Measurements from ENCODE around the gene SETD2. TPM values are rescaled to one million over a fixed set of nuclear protein-coding genes. Genes with fewer than 3 reads are reported as not detected.
A peak's percentile ranks its signal among the peaks of the same experiment; 100 is the strongest.

The SETD2 gene
- total and polyA plus RNA-seq, 9 of the 15 experiments (the other 6 are each of a cell fraction or from before 2014, with no cell fraction given), result 8.2 to 44.0 (median 33.6) TPM

GRCh38 chr3:47016086-47016933 lies 147.6 kb downstream of the SETD2 start (continued):
- no peak for TF ChIP-seq SP2 (IDR thresholded peaks at IDR 0.05; ENCODE audit: extremely low read depth, low read depth, low read length, poor library complexity, severe bottlenecking)
- no peak for TF ChIP-seq ZNF232 (CRISPR knock-in tag; IDR thresholded peaks at IDR 0.05)
- no peak for TF ChIP-seq RREB1 (CRISPR knock-in tag; IDR thresholded peaks at IDR 0.05)
- TF ChIP-seq GTF2E2 (tag; IDR thresholded peaks at IDR 0.05), result peak; percentile 45; the same call in 1 of the 2 replicates
- TF ChIP-seq IFI16 (CRISPR knock-in tag; IDR thresholded peaks at IDR 0.05), result no peak
- 0 out of 2 replicates have a peak, but pooled peaks have one; percentile 32 for TF ChIP-seq ZNF766 (CRISPR knock-in tag; conservative IDR thresholded peaks at IDR 0.05)
- no peak for TF ChIP-seq MXD1 (CRISPR knock-in tag; IDR thresholded peaks at IDR 0.05; ENCODE audit: borderline replicate concordance, poor library complexity, severe bottlenecking)
